ENCODE measurements around the gene DPH6. TPM values are rescaled to one million over a fixed set of nuclear protein-coding genes. Genes with fewer than 3 reads are reported as not detected.

The DPH6 gene
- polyA plus RNA-seq, 2 of the 4 experiments (the other 2 are of a cell fraction): 11.0 to 33.6 TPM

DNA sequence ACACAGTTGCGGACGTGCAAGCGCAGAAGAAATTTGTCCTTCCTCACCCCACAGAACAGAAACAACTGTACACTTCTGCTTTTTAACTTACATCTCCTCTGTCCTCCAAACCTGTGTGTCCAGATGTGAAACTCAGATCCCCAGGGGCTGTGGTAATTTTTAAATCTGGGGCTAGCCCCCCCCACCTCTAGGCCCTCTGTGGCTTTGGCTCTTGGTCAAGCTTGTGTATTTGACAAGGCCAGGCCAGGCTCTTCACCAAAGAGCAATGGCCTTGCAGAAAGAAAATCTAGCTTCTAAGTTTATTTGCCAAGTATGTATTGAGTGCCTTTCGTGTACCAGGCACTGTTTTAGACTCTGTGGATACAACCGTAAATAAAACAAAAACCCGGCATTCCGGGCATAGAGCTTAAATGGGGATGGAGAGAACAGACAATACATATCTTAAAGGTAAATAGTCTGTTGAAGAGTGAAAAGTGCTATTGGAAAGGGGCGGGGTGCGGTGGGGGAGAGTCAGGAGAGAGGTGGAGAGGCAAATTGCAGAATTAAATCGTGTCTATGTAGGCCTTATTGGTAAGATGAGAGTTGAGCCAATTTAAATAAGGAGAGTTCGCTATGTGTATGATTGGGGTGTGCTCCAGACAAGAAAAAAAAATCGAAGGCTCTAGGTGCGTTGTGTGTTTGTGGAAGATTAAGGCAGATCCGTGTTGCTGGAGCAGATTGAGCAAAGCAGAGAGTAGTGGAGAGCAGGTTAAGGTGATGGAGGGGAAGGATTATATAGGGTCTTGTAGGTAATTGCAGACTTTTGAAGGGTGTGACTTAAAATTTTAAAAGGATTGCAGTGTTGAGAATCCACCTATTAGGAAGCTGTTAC lies 781 bp upstream of the DPH6 start:
- Histone ChIP-seq H3K27ac (peak overlapping the region; percentile 91 to 97), H3K4me3 (peak overlapping the region; percentile 67), H3K4me2 (peak overlapping the region; percentile 85), H3K9me3 (no peaks in the 10 kb centered on the region), H3K4me1 (peaks cover 11% of the 10 kb centered on the region; the same call in 2 of the 3 replicates)
- ChIA-PET POLR2A (interaction anchor here (1.0 to 1.1 kb wide), 2 partner anchors 8 to 101 kb away, joined by 4 read pairs; no protein-coding TSS in a partner anchor), CTCF (no interaction called here)
- FAIRE-seq: no peak
- peak; percentile 15 to 33; a peak in 5 of 6 replicates for ATAC-seq
- no peak for DNase-seq (ENCODE audit: low read depth in 1 of 2, low spot score in 1 of 2)
- TF ChIP-seq RAD21 (conservative IDR thresholded peaks at IDR 0.05 in 1 of 2, IDR thresholded peaks at IDR 0.05 in 1 of 2) (no peak), JUN (IDR thresholded peaks at IDR 0.05) (no peak), MYC (IDR thresholded peaks at IDR 0.05; ENCODE audit: borderline replicate concordance, low read length) (no peak), GATA3 (IDR thresholded peaks at IDR 0.05; ENCODE audit: borderline replicate concordance) (no peak), KDM1A (IDR thresholded peaks at IDR 0.05; ENCODE audit: low read depth) (no peak), SREBF2 (IDR thresholded peaks at IDR 0.05) (no peak), USF2 (IDR thresholded peaks at IDR 0.05) (no peak), RNF2 (IDR thresholded peaks at IDR 0.05; ENCODE audit: borderline replicate concordance, low read depth) (no peak), ESRRA (IDR thresholded peaks at IDR 0.05; ENCODE audit: borderline replicate concordance, low read length) (no peak), HOXB13 (CRISPR knock-in tag; IDR thresholded peaks at IDR 0.05; ENCODE audit: low read depth) (no peak), POLR2A (IDR thresholded peaks at IDR 0.05; ENCODE audit: low read length) (no peak), NPAS2 (CRISPR knock-in tag; IDR thresholded peaks at IDR 0.05; ENCODE audit: borderline replicate concordance) (no peak), ZSCAN20 (CRISPR knock-in tag; IDR thresholded peaks at IDR 0.05) (no peak), ZNF302 (CRISPR knock-in tag; IDR thresholded peaks at IDR 0.05) (no peak), FOXS1 (CRISPR knock-in tag; IDR thresholded peaks at IDR 0.05) (no peak)
- TF ChIP-seq, protein P1, sequence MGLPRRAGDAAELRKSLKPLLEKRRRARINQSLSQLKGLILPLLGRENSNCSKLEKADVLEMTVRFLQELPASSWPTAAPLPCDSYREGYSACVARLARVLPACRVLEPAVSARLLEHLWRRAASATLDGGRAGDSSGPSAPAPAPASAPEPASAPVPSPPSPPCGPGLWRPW (IDR thresholded peaks at IDR 0.05): no peak
- TF ChIP-seq, protein P2, sequence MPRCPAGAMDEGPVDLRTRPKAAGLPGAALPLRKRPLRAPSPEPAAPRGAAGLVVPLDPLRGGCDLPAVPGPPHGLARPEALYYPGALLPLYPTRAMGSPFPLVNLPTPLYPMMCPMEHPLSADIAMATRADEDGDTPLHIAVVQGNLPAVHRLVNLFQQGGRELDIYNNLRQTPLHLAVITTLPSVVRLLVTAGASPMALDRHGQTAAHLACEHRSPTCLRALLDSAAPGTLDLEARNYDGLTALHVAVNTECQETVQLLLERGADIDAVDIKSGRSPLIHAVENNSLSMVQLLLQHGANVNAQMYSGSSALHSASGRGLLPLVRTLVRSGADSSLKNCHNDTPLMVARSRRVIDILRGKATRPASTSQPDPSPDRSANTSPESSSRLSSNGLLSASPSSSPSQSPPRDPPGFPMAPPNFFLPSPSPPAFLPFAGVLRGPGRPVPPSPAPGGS (IDR thresholded peaks at IDR 0.05): no peak
- WGBS (ENCODE audit: missing lambda C conversion rate): 50% methylated on average over 14 of the region's 14 CpGs

DNA sequence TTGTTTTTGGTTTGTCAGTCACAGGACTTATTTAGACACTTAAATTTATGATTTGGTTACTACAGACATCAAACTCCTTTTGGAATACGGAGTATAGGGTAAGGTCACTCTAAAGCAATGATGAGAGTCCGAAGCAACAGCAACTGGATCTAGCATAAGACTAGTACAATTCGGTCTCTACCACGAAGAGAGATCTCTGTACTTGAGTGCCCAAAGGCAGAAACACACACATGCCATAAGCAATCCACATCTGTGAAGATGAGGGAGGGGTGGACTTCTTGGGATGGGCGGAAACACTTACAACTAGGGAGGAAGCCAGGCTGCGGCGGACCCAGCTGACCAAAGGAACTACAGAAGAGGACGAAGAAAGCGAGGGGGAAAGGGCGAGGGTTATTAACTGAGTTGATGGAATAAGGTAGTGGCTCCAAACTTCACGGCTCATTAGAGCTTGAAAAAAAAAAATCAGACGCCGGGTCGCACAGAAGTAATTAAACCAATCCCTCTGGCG lies 595 bp downstream of the DPH6 start:
- POLR2A ChIA-PET: interaction anchor here (0.6 to 1.2 kb wide), 5 partner anchors 9 to 342 kb away, joined by 3 to 4 read pairs (median 3); no protein-coding TSS in a partner anchor
- FAIRE-seq (no peak), DNase-seq (ENCODE audit: low read depth in 1 of 2, low spot score in 1 of 2) (peak; percentile 5 to 55), ATAC-seq (peak; percentile 73 to 82; a peak in 5 of 6 replicates)
- Histone ChIP-seq H3K4me1 (peaks cover 11% of the 10 kb centered on the region; the same call in 2 of the 3 replicates), H3K4me3 (peak overlapping the region; percentile 67), H3K27ac (peak overlapping the region; percentile 91 to 97), H3K4me2 (peak overlapping the region; percentile 85), H3K9me3 (no peaks in the 10 kb centered on the region)
- CTCF ChIA-PET: no interaction called here
- TF ChIP-seq HMGXB4 (CRISPR knock-in tag; IDR thresholded peaks at IDR 0.05; ENCODE audit: borderline replicate concordance) (no peak), KDM5A (IDR thresholded peaks at IDR 0.05) (no peak), HOXB13 (CRISPR knock-in tag; IDR thresholded peaks at IDR 0.05; ENCODE audit: low read depth) (no peak), RFX5 (IDR thresholded peaks at IDR 0.05) (no peak), NR3C1 (IDR thresholded peaks at IDR 0.05) (no peak), JUN (IDR thresholded peaks at IDR 0.05) (no peak), BHLHE40 (IDR thresholded peaks at IDR 0.05; ENCODE audit: low read depth, low read length) (no peak), RCOR1 (IDR thresholded peaks at IDR 0.05; ENCODE audit: low read depth, low read length) (no peak), MAFK (IDR thresholded peaks at IDR 0.05; ENCODE audit: partially characterized antibody) (no peak), SREBF2 (IDR thresholded peaks at IDR 0.05) (no peak), RARB (CRISPR knock-in tag; IDR thresholded peaks at IDR 0.05) (no peak), CBX2 (IDR thresholded peaks at IDR 0.05; ENCODE audit: borderline replicate concordance, low read depth) (no peak), PBX3 (IDR thresholded peaks at IDR 0.05) (no peak), FOSL2 (IDR thresholded peaks at IDR 0.05) (no peak), FOSL2 (CRISPR knock-in tag; IDR thresholded peaks at IDR 0.05) (no peak)
- TF ChIP-seq, protein P3, sequence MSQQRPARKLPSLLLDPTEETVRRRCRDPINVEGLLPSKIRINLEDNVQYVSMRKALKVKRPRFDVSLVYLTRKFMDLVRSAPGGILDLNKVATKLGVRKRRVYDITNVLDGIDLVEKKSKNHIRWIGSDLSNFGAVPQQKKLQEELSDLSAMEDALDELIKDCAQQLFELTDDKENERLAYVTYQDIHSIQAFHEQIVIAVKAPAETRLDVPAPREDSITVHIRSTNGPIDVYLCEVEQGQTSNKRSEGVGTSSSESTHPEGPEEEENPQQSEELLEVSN (IDR thresholded peaks at IDR 0.05; ENCODE audit: borderline replicate concordance, low read depth): no peak
- 3% methylated on average over 15 of the region's 15 CpGs for WGBS (ENCODE audit: missing lambda C conversion rate)

Data from A549 (cell line).